Renal cortex interstitium (tissue), 11 donors: ENCODE measurements around the gene SLC35D2. TPM values are rescaled to one million over a fixed set of nuclear protein-coding genes. Genes with fewer than 3 reads are reported as not detected.
"Not testable (repeated sequence)": the region's sequence is repeated elsewhere in the genome, so short reads cannot be mapped to it uniquely, and the experiment has no call there.

ENCODE experiments used
- DNase-seq, 11 donors: peaks; one replicate each; pipeline ENCODE4 v3.0.0-alpha.2; 2013; ENCODE audit warnings: low read depth in 9 of 11, low spot score in 4 of 11; ENCODE audit errors: extremely low read depth in 1 of 11
- polyA plus RNA-seq, 3 donors: library from polyadenylated mRNA; unstranded; fragments of 120-200 nt; gene quantifications; one replicate each; pipeline ENCODE4 v1.2.1, GENCODE V29; 2013; ENCODE audit not compliant: insufficient read length in 3 of 3

Gene SLC35D2
- polyA plus RNA-seq, 3 donors: 32.6 to 44.5 (median 38.7) TPM

DNA sequence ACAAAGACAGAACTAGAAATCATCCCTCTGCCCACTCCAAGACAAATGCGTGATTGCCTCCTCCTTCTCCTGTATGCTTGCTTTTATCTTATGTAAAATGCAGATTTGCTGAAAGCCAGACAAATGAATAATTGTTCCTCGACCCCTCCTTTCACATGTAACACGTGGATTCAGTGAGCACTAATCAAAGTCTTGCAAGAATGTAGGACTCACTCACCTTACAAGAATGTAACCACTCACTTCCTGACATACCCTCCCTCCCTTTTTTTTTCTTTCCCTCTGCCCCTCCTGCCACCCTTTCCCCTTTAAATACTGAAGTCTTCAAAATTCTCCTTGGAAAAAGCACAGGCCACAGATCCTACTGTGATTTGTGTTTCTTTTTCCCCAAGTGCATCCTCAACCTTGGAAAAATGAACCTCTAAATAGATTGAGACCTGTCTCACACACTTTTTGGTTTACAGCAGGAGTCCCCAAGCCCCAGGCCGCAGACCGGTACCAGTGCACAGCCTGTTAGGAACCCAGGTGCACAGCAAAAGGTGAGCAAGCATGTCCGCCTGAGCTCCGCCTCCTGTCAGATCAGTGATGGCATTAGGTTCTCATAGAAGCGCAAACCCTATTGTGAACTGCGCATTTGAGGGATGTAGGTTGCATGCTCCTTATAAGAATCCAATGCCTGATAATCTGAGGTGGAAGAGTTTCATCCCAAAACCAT, 52.1 kb downstream of the SLC35D2 start:
- DNase-seq: no peak

GRCh38 chr9:96327694-96328352, 55.7 kb downstream of the SLC35D2 start:
- DNase-seq: peak in 6 of 11 donors; percentile 20 to 57 (median 32)

GRCh38 chr9:96323169-96323568, 60.3 kb downstream of the SLC35D2 start:
- DNase-seq: no peak

- not testable (repeated sequence) for DNase-seq
Measured at GRCh38 chr9:96322736-96323135, 60.8 kb downstream of the SLC35D2 start.

- not testable (repeated sequence) for DNase-seq
Measured at GRCh38 chr9:96322210-96322609, 61.3 kb downstream of the SLC35D2 start.

DNA sequence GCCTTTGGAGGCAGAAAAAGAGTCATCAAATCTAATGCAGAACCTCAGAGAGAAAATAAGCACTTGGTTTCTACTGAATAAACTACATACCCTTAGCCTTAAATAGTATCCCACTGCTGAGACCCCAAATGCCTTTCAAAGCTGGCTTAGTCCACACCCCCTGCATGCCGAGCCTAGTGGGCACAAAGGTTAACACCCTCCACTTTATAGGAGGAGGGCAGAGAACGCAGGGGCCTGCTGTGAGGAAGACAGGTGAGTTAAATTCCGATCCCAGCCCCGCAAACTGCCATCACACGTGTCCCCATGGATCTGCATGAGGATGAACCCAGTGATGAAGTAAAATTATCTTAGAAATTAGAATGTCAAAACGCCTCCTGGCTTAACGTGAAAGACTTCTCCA, 62.0 kb downstream of the SLC35D2 start:
- DNase-seq: no peak

- DNase-seq: no peak
Measured at GRCh38 chr9:96320749-96321280, 62.7 kb downstream of the SLC35D2 start.

DNA sequence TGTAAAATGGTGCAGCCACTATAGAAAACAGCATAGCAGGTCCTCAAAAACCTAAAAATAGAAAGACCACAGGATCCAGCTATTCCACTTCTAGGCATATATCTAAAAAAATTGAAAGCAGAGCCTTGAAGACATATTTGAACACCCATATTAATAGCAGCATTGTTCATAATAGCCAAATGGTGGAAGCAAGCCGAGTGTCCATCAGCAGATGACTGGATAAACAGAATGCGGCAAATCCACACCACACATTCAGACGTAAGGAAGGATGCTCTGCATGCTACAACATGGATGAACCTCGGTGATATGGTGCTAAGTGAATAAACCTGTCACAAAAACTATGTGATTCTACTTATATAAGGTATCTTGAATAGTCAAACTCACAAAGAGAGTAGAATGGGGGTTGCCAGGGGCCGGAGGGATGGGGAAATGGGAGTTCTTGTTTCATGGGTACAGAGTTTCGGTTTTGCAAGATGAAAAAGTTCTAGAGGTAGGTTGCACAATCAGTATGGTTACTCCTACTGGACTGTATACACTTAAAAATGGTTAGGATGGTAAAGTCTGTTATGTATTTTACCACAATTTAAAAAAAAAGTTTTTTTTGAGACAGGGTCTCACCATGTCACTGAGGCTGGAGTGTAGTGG, 64.5 kb downstream of the SLC35D2 start:
- no peak for DNase-seq

DNA sequence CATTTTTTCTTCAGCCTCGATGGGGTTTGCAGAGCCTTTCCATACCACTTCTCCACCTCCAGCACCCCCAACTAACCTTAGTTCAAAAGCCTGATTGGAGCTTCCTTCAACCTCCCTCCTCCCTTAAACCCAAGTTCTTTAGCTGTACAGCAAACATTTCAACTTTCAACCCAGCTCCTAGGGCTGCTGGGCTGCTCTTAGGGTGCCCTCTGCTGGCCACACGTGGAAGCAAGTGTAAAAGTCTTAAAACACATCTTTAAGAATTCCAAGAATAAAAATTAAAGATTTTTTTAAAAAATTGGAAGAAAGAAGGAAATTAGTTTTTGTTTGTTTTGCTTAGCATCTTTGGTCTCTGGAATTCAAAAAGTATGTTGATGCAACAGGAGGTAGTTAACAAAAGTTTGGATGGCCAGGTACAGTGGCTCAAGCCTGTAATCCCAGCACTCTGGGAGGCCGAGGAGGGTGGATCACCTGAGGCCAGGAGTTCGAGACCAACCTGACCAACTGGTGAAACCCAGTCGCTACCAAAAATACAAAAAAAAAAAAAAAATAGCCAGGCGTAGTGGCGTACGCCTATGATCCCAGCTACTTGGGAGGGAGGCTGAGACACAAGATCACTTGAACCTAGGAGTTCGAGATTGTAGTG, 66.1 kb downstream of the SLC35D2 start:
- DNase-seq: peak; percentile 35 to 60 (median 51)

DNA sequence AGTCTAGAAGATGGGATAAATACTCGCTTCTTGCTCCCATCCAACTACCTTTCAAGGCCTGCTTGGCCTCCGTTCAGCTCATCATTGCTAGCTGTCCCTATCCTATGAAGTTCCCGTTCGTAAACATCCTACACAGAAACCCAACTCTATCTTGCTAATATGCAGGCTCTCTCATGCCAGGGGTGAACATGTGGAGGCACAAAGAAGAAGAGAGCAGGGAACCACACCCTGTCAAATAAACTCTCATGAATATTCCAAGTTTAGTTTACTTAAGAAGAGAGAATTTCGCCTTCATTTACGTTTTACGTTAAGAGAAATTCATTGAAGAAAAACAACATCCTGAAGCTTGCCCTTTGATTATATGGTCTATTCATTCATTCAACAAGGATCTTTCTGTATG, 73.7 kb downstream of the SLC35D2 start:
- no peak for DNase-seq

GRCh38 chr9:96306958-96307357, 76.6 kb downstream of the SLC35D2 start:
- not testable (repeated sequence) for DNase-seq

DNA sequence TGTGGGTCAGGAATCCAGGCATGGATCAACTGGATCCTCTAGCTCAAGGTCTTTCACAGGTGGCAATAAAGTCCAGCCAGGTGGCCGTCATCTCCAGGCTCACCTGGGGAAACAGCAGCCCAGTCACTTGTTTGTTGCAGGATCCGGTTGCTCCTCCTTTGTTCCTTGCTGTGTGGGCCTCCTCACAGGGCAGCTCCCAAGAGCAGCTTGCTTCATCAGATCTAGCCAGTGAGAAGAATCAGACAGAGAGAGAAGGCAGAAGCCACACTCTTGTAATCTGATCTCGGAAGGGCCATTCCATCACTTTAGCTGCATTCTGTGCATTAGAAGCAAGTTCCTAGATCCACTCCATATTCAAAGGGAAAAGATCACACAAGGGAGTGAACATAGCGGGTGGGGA, 78.3 kb downstream of the SLC35D2 start:
- no peak for DNase-seq

DNA sequence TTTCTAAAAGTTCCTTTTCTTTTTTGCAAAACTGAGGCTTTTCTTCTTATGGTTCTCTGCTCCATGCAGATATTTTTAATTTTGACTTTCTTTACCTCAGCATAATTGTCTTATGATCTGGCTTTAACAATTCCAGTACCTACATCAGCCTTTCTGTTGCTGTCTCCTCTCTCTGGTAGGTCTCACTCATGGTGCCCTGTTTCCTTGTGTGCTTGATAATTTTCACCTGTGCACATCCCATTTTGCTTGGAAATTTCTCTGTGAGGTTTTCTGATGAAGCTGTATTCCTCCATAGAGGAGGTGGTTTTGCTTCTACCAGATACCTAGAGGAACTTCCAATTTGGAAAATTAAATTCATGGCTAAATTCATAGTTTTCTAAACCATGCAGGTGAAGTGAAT, 79.3 kb downstream of the SLC35D2 start:
- no peak for DNase-seq

DNA sequence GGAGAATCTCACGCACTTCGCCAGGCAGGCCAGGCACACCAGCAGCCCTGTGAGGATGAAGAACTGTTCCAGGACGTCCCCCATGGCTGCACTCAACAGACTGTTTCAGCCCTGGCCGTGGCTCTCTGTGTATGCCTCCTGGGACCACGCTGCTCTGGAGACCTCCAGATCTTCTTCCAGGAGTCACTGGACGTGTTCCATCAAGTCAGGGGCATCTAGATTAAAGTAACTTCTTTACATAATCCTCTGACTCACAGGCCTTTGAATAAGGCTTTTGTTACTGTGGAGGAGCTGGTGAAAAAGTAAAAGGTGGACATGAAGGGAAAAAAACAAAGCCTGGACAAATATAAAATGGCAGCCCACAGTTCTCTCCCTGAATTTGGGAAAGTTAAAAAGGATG, 81.5 kb downstream of the SLC35D2 start, which contains the start of gene HSD17B3:
Gene HSD17B3 (minus strand): TSS at position 156 of the 400 bp plus-strand sequence. CDS start 72 bp downstream, at position 84.
- no peak for DNase-seq

DNA sequence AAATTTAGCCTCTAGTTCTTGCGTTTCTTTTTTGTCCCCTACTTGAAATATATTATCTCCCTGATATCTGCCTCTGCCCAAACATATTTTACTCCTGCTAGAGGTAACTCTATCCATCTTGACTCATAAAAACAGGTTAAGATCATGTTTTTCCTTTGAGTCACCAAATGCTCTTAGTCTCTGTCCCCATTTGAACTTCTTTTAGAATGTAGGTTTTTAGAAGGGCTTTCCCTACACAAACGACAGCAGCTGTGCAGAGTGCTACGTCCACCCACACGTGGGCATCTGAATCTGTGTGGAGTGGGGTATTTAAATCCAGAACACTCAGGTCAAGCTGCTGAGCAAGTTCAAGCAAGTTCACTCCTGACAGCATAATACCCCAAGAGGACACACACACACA, 83.7 kb downstream of the SLC35D2 start:
- DNase-seq: no peak

DNA sequence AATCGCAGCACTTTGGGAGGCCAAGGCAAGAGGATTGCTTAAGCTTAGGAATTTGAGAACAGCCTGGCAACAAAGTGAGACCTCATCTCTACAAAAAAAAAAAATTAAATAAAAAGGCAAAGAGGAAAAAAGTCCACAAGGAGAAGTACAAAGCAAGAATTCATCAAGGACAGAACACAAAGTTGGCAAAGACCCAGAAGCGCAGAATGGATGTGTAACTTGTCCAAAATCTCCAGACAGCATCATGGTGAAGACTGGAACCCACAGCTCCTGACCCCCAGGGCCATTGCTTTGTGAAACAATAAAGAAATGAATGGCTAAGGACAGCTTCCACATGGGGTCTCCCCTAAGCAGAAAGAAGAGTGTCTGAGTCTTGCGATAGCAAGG, 89.4 kb downstream of the SLC35D2 start:
- DNase-seq: no peak

DNA sequence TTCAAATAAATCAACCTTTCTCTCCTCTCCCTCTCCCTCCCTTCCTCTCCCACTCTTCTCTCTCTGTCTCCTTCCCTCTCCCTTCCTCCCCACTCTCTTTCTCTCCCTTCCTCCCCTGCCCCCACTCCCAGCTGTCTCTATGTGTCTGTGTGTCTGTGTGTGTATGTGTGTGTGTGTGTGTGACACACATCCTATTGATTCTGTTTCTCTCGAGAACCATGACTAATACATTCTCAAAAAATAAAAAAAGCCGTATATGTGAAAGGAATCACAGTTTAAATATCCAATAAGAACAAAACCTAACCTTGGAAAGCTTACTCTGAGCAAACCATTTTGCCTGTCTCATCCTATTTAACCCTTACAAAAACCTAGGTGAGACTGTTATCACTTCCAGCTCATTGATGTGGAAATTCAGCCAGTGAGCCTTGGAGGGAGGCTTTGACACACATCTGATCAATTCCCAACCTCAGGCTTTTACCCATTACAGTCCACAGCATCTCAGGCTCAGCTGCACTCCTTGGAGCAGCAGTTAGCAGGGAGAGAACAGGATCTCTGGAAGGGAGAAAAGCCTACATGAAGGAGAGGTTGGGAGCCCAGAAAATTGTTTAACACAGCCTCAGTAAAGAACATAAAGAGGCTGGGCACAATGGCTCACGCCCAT, 89.9 kb downstream of the SLC35D2 start:
- no peak for DNase-seq

DNA sequence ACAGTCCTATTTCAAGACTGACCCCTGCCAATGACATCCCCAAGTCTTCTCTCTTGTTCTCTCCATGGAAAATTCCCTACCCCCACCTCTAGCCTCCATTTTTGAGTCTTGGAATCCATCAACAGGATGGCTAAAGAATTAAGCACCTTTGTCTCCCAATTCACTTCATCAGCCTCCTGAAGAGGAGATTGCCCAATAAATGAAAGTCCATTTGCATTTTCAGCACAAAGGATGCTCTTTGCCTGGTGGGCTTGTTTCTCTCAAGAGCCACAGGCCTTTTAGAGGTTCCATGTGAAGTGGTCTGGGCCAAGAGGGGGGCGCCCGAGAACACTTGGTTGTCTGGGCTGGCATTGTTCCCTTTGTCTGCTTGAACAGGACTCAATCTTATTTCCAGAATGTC, 94.1 kb downstream of the SLC35D2 start:
- DNase-seq: no peak

DNA sequence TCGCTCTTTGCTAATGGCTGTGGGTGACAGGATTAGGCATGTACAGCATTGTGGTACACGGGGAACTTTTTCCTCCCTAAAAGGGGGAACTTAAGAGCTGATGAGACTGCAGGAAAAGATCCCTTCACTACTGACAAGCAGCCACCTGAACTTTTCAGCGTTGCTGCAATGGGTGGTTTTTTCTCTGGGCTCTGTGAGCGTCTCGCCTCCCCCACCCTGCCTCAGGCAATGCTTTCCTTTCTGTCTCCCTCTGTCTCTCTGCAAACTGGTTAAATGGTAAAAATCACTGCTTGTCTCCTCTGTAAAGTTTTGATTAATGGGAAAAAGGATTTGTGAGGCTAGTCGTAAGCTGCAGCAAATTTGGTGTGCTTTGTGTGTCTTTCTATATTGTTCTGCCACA, 101.9 kb downstream of the SLC35D2 start:
- DNase-seq: no peak
